Measurements from ENCODE around the gene TBL1XR1. TPM values are rescaled to one million over a fixed set of nuclear protein-coding genes. Genes with fewer than 3 reads are reported as not detected.

Gene TBL1XR1
- total RNA-seq, 1 donor from 2014 or later, result 102 TPM

DNA sequence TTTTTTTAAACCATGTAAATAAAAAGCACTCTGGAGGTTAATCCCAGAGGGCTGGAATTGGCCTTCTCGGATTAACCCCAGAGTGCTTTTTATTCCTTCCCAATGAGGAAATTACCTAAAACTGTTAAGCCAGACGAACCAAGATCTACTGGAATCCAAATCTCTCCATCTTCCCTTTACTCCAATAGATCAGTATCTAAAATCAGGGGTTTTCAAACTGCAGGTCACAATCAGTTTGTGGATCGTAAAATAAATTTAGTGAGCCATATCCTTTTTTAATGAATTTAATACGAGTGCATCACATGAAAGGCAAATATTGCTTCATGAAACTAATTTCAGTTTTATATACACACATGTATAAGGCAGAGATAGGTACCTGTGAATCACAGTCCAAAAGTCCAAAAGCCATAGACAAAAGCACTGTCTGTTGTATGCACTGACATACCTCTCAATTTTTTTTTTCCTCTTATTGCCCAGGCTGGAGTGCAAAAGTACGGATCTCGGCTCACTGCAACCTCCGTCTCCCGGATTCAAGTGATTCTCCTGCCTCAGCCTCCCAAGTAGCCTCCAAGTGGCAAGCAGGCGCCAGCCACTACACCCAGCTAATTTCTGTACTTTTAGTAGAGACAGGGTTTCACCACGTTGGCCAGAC lies 61.3 kb downstream of the TBL1XR1 start:
- no peaks in the 10 kb centered on the region for H3K27me3 ChIP-seq (ENCODE audit: low read depth)
- H3K9me3 ChIP-seq (replicated peaks), result no peaks in the 10 kb centered on the region
- TF ChIP-seq, protein P1, sequence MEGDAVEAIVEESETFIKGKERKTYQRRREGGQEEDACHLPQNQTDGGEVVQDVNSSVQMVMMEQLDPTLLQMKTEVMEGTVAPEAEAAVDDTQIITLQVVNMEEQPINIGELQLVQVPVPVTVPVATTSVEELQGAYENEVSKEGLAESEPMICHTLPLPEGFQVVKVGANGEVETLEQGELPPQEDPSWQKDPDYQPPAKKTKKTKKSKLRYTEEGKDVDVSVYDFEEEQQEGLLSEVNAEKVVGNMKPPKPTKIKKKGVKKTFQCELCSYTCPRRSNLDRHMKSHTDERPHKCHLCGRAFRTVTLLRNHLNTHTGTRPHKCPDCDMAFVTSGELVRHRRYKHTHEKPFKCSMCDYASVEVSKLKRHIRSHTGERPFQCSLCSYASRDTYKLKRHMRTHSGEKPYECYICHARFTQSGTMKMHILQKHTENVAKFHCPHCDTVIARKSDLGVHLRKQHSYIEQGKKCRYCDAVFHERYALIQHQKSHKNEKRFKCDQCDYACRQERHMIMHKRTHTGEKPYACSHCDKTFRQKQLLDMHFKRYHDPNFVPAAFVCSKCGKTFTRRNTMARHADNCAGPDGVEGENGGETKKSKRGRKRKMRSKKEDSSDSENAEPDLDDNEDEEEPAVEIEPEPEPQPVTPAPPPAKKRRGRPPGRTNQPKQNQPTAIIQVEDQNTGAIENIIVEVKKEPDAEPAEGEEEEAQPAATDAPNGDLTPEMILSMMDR (IDR thresholded peaks at IDR 0.05; ENCODE audit: borderline replicate concordance), result no peak
- H3K27ac ChIP-seq (replicated peaks), result no peak overlapping the region
- peaks cover 72% of the 10 kb centered on the region for H3K4me1 ChIP-seq
- intact Hi-C loops (cut with micrococcal nuclease), result no loop called here
- no peak overlapping the region for H3K4me3 ChIP-seq
- H3K36me3 ChIP-seq, result peaks cover 5% of the 10 kb centered on the region
- DNase-seq, result no peak

DNA sequence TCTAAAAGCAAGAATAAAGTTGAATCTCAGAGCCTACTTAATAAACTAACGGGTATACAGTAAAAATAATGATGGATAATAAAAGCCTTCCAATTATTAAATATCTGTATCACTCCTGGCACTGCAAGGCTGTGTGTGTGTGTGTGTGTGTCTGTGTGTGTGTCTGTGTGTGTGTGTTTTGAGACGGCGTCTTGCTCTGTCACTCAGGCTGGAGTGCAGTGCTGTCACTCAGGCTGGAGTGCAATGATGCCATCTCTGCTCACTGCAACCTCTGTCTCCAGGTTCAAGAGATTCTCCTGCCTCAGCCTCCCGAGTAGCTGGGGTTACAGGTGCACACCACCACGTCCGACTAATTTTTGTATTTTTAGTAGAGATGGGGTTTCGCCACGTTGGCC lies 62.5 kb downstream of the TBL1XR1 start:
- peaks cover 76% of the 10 kb centered on the region for H3K4me1 ChIP-seq
- intact Hi-C loops (cut with micrococcal nuclease), result no loop called here
- peaks cover 5% of the 10 kb centered on the region for H3K36me3 ChIP-seq
- peak overlapping the region; percentile 21 for H3K27ac ChIP-seq (replicated peaks)
- TF ChIP-seq, protein P1 (IDR thresholded peaks at IDR 0.05; ENCODE audit: borderline replicate concordance), result no peak
- no peaks in the 10 kb centered on the region for H3K9me3 ChIP-seq (replicated peaks)
- H3K4me3 ChIP-seq, result no peak overlapping the region
- no peaks in the 10 kb centered on the region for H3K27me3 ChIP-seq (ENCODE audit: low read depth)
- DNase-seq, result no peak

DNA sequence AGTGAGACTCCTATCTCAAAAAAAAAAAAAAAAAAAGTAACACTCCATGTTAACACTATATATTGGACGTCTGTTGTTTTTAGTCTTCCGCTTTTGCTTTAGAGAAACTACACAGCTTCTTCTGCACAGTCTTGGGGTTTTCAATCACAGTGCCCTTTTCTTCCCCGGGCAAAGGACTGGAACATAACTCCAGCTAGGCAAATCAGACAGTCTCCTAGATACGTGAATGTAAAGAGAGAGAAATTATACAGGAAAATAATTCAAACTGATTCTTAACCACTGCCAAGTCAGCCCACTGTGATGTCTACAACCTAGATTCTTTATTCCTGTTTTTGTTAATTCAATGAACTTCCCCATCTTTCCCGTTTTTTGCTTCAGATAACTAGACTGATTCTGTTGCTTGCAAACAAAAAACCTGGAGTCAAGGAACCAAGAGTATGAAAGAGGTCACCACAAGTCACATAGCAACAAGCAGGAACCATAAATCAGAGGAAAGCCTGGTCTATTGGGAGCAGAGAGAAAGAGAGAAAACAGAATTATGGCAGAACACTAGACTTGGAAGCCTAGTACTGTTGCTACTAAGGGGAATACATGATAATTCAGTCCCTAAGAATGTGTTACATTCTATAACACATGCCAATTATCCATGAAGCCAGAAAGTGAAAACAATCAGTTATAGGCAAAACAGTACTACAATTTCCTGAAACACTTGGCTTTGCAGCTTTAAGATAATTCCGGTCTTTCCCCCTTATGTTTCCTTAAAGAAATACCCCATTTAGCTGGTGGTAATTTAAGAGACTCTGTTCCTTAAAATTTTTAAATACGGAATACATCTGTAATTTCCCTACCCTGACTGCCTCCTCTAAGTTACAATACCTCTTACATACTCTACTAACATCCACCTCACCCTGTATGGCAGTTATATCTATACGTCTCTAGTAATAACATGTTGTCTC lies 63.1 kb downstream of the TBL1XR1 start:
- Histone ChIP-seq H3K9me3 (replicated peaks) (no peaks in the 10 kb centered on the region), H3K36me3 (peaks cover 5% of the 10 kb centered on the region), H3K27ac (replicated peaks) (peak overlapping the region; percentile 21), H3K4me1 (peaks cover 77% of the 10 kb centered on the region), H3K4me3 (no peak overlapping the region), H3K27me3 (ENCODE audit: low read depth) (no peaks in the 10 kb centered on the region)
- DNase-seq, result no peak
- TF ChIP-seq, protein P1 (IDR thresholded peaks at IDR 0.05; ENCODE audit: borderline replicate concordance), result no peak
- intact Hi-C loops (cut with micrococcal nuclease), result no loop called here

DNA sequence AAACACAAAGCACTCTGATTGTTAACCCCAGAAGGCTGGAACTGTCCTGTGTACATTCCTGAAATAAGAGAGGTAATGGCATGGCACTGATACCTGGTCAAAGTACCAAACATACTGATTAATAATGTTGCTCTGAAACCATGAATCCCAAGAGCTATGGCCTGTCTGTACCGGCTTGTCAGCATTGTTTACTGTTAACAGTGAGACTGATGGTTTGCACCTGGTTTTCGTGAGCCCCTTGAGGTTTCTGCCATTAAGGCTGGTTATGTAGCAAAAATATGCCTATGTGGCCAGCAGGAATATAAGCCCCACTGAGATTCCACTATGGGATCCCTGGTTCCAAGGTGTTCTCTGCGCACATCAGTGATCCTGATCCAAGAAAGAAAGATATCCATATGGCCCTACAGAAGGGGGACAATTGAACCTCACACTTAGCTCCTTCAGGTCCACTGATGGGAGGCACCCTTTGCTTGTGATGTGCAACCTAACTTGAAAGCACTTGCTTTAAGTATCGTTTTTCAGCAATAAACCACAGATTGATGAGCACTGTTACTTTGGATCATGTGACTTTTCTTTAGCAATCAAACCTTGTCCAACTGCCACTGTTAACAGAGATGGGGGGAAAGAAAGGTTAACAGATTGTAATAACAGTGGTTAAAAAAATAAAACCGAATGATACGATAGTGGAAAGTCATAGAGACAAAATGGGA lies 65.2 kb downstream of the TBL1XR1 start:
- Histone ChIP-seq H3K27ac (replicated peaks) (no peak overlapping the region), H3K4me3 (no peak overlapping the region), H3K9me3 (replicated peaks) (no peaks in the 10 kb centered on the region), H3K4me1 (peaks cover 82% of the 10 kb centered on the region), H3K36me3 (peaks cover 5% of the 10 kb centered on the region), H3K27me3 (ENCODE audit: low read depth) (no peaks in the 10 kb centered on the region)
- no peak for DNase-seq
- TF ChIP-seq, protein P1 (IDR thresholded peaks at IDR 0.05; ENCODE audit: borderline replicate concordance), result no peak
- intact Hi-C loops (cut with micrococcal nuclease), result no loop called here

DNA sequence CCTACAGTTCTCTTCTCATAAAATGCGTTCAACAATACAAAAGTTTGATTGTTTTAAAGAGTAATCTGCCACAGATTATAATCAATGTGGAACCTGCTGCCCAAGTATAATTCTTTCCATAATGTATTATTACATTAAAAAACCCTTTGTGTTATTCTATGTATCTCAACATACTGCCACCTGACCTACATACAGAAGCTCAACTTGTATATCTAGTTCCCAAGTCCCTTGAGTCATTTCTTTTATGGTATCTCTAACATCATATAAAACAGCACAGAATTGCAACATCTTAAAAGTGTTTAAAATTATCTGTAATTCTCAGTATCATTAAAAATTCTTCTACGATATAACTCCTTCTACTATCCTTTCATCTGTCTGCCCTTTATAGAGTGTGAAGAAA lies 70.3 kb downstream of the TBL1XR1 start:
- TF ChIP-seq, protein P1 (IDR thresholded peaks at IDR 0.05; ENCODE audit: borderline replicate concordance), result no peak
- Histone ChIP-seq H3K4me3 (no peak overlapping the region), H3K27ac (replicated peaks) (peak overlapping the region; percentile 56), H3K36me3 (no peaks in the 10 kb centered on the region), H3K4me1 (peaks cover 84% of the 10 kb centered on the region), H3K9me3 (replicated peaks) (no peaks in the 10 kb centered on the region), H3K27me3 (ENCODE audit: low read depth) (no peaks in the 10 kb centered on the region)
- intact Hi-C loops (cut with micrococcal nuclease), result no loop called here
- DNase-seq, result no peak

Data from left ventricle myocardium inferior (tissue), 1 donor.